GM12801 (cell line): Measurements from ENCODE around the gene GRIK5.

Source experiments
- CTCF ChIP-seq: IDR thresholded peaks from one replicate; pipeline ENCODE4 v1.5.1; 2011; ENCODE audit warnings: control low read depth; ENCODE audit not compliant: insufficient read length; ENCODE audit errors: extremely low read depth

Gene GRIK5

GRCh38 chr19:42028304-42029216, 41.4 kb downstream of the GRIK5 start:
- TF ChIP-seq CTCF, result no peak

GRCh38 chr19:42024622-42025111, 45.3 kb downstream of the GRIK5 start:
- TF ChIP-seq CTCF, result no peak

GRCh38 chr19:42023943-42024260, 46.1 kb downstream of the GRIK5 start:
- no peak for TF ChIP-seq CTCF

GRCh38 chr19:42023121-42023942, 46.7 kb downstream of the GRIK5 start:
- TF ChIP-seq CTCF, result no peak

GRCh38 chr19:42022616-42023015, 47.4 kb downstream of the GRIK5 start:
- no peak for TF ChIP-seq CTCF

- TF ChIP-seq CTCF, result no peak
Measured at GRCh38 chr19:42021185-42021584, 48.8 kb downstream of the GRIK5 start.

GRCh38 chr19:42018503-42019193, 51.4 kb downstream of the GRIK5 start:
- TF ChIP-seq CTCF, result no peak
